Breast epithelium (tissue), 4 donors: ENCODE data around the gene GCSAM. TPM values are rescaled to one million over a fixed set of nuclear protein-coding genes. Genes with fewer than 3 reads are reported as not detected.

ENCODE experiments used
- DNase-seq, 2 donors: peaks; one replicate each; pipeline ENCODE4 v3.0.0-alpha.2; 2019; ENCODE audit warnings: low spot score in 2 of 2
- H3K27ac ChIP-seq, 2 donors: fragments of 200-600 bp; sonication (generic) in 1 of 2; one replicate each; pipeline ENCODE4 v1.5.1; 2016 to 2019; ENCODE audit warnings: mild to moderate bottlenecking in 1 of 2
- H3K27me3 ChIP-seq, 2 donors: fragments of 200-600 bp; sonication (generic) in 1 of 2; one replicate each; pipeline versions ENCODE4 v1.5.1 to v1.6.0; 2017 to 2019; ENCODE audit warnings: control low read depth in 1 of 2, mild to moderate bottlenecking in 1 of 2
- H3K36me3 ChIP-seq: fragments of 200-600 bp; one replicate; pipeline ENCODE4 v1.5.1; 2019
- H3K4me1 ChIP-seq, 2 donors: fragments of 200-600 bp; sonication (generic); one replicate each; pipeline ENCODE4 v1.5.1; 2016 to 2019; ENCODE audit warnings: control low read depth in 1 of 2
- H3K4me3 ChIP-seq, 3 donors: fragments of 200-600 bp; sonication (generic); 1 replicate in 2 of 3; 2 replicates in 1 of 3; pipeline ENCODE4 v1.5.1; 2016 to 2019; ENCODE audit warnings: mild to moderate bottlenecking in 3 of 3, moderate library complexity in 2 of 3
- H3K9me3 ChIP-seq, 2 donors: fragments of 200-600 bp; sonication (generic) in 1 of 2; one replicate each; pipeline ENCODE4 v1.5.1; 2016 to 2019; ENCODE audit warnings: control low read depth in 1 of 2
- CTCF ChIP-seq, 3 donors: fragments of 450-650 bp; IDR thresholded peaks; one replicate each; pipeline ENCODE4 v1.5.1; 2016 to 2017; ENCODE audit warnings: antibody characterized with exemption in 3 of 3, mild to moderate bottlenecking in 3 of 3, moderate library complexity in 3 of 3
- POLR2A ChIP-seq: fragments of 450-650 bp; IDR thresholded peaks from one replicate; pipeline ENCODE4 v1.6.1; 2016; ENCODE audit warnings: antibody characterized with exemption, mild to moderate bottlenecking, moderate library complexity
- POLR2AphosphoS5 ChIP-seq, 3 donors: sonication (generic); formaldehyde crosslinking; IDR thresholded peaks; one replicate each; pipeline ENCODE4 v1.6.1; 2017; ENCODE audit warnings: antibody characterized with exemption in 3 of 3
- intact Hi-C: fragments of 100-400 bp; cut with DNase I; formaldehyde crosslinking; loops from one replicate; pipeline ENCODE4 v1.15.1; 2023; ENCODE audit warnings: low total_unique reads
- total RNA-seq, 3 donors: library from RNA; depleted of rRNA; stranded (reverse); fragments of >200 nt; gene quantifications; one replicate each; pipeline ENCODE4 v1.1.0, GENCODE V29; 2016

GCSAM gene
- total RNA-seq, 3 donors from 2014 or later = 0.16 to 1.5 (median 0.66) TPM

DNA sequence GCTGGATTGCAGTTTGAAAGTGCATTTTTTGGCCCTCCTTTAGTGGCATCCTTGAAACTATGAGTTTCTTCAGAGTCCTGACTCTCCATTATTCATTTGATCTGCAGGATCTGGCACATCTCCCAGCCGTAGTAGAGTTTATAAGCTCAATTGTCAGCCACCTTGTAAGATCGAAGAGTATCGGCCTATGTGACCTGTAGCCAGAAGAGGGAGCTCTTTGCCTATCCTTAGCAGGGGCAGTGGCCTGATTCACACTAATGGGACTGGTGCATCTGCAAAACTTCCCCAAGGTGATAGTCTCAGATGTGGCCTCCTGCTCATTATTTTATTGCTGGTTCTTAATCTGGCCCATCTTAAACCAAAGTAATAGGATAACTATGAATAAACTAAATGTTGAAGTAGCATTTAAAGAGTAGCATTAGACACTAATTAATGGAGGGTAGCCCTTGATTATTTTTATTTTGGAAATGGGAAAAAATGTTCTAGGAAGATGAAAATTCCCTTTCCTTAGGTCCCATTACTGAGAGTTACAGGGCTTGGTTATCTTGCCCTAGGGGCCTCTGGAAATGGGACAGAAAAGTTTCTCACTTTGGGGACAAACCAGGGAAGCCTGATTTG lies 21.2 kb downstream of the GCSAM start:
- intact Hi-C loops = no loop called here
- Histone ChIP-seq H3K4me3 (no peak overlapping the region), H3K27me3 (no peaks in the 10 kb centered on the region), H3K4me1 (no peaks in the 10 kb centered on the region), H3K9me3 (no peaks in the 10 kb centered on the region), H3K36me3 (no peaks in the 10 kb centered on the region), H3K27ac (no peak overlapping the region)
- TF ChIP-seq POLR2AphosphoS5 (IDR thresholded peaks at IDR 0.05) (no peak), CTCF (IDR thresholded peaks at IDR 0.05) (peak in 2 of 3 donors; percentile 46 to 54), POLR2A (no peak)
- DNase-seq = peak in 1 of 2 donors; percentile 45

DNA sequence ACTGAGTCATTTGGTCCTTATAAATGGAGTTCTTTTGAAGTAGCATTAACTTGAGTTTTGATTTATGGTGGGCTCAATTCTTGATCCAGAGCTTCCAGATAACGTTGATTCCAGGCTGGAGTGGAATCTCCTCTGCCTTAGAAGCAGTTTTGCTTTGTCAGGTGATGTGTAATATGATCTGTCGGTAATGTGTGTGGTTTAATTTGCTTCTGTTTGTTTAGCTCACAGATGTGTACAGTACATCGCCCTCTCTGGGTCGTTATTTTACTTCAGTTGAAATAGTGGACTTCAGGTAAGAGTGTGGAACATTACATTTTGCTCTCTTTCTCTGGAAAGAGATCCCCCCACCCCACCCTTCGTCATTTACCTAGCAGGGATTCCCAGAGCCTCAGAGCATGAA lies 23.7 kb downstream of the GCSAM start:
- Histone ChIP-seq H3K27me3 (no peaks in the 10 kb centered on the region), H3K9me3 (no peaks in the 10 kb centered on the region), H3K36me3 (no peaks in the 10 kb centered on the region), H3K4me1 (no peaks in the 10 kb centered on the region), H3K4me3 (no peak overlapping the region), H3K27ac (no peak overlapping the region)
- intact Hi-C loops = no loop called here
- DNase-seq = no peak
- TF ChIP-seq POLR2AphosphoS5 (IDR thresholded peaks at IDR 0.05) (no peak), CTCF (IDR thresholded peaks at IDR 0.05) (no peak), POLR2A (no peak)

DNA sequence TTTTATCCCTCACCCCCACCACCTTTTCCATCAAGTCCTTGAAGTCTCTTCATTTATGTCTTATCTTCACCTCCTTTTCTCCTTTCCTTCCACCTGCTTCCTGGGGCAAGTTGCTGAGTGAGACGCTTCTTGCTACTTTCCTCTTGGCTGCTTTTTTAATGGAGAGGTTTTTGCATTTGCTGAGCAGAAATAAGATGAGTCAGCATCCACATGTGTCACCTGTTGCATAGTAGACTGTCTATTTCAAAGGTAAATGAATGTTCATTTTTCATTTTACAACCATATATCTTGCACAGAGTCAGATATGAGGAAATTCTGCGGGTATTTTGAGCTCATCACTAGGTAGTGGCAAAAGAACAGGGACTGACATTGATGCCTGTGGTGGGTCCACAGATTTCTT lies 28.3 kb downstream of the GCSAM start:
- H3K4me3 ChIP-seq = no peak overlapping the region
- no peak overlapping the region for H3K27ac ChIP-seq
- no peak for TF ChIP-seq POLR2AphosphoS5 (IDR thresholded peaks at IDR 0.05)
- TF ChIP-seq POLR2A = no peak
- TF ChIP-seq CTCF (IDR thresholded peaks at IDR 0.05) = no peak
- intact Hi-C loops = no loop called here
- H3K9me3 ChIP-seq = no peaks in the 10 kb centered on the region
- H3K27me3 ChIP-seq = no peaks in the 10 kb centered on the region
- H3K4me1 ChIP-seq = no peaks in the 10 kb centered on the region
- no peak for DNase-seq
- H3K36me3 ChIP-seq = no peaks in the 10 kb centered on the region

- no peak for DNase-seq
- Histone ChIP-seq H3K9me3 (no peaks in the 10 kb centered on the region), H3K4me3 (no peak overlapping the region), H3K36me3 (no peaks in the 10 kb centered on the region), H3K27me3 (no peaks in the 10 kb centered on the region), H3K4me1 (no peaks in the 10 kb centered on the region), H3K27ac (no peak overlapping the region)
- intact Hi-C loops = no loop called here
- TF ChIP-seq POLR2A (no peak), CTCF (IDR thresholded peaks at IDR 0.05) (no peak), POLR2AphosphoS5 (IDR thresholded peaks at IDR 0.05) (no peak)
These were observed 31.1 kb downstream of the GCSAM start for GRCh38 chr3:112101916-112102315.

DNA sequence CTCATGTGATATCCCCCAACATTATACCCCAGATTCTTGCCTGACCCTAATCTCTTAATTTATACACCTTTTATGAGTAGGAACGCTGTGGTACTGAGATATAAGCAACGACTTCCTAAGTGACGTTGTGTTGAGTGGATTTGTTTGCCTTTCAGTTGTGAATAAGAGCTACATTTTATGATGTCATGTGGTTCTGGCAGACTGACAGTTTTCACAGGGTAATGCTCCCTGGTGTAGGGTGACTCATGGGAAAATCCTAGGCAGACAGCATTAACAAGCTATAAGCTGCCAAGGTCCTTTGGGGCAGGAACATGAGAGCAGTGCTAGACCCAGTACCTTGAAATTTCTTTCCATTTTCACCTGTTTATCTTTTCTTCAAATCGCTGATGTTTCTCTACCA lies 35.7 kb downstream of the GCSAM start:
- H3K27me3 ChIP-seq = no peaks in the 10 kb centered on the region
- H3K4me3 ChIP-seq = no peak overlapping the region
- no peaks in the 10 kb centered on the region for H3K9me3 ChIP-seq
- TF ChIP-seq POLR2A (no peak), POLR2AphosphoS5 (IDR thresholded peaks at IDR 0.05) (no peak), CTCF (IDR thresholded peaks at IDR 0.05) (no peak)
- intact Hi-C loops = no loop called here
- H3K4me1 ChIP-seq = no peaks in the 10 kb centered on the region
- peak in 1 of 2 donors; percentile 37 for DNase-seq
- no peaks in the 10 kb centered on the region for H3K36me3 ChIP-seq
- H3K27ac ChIP-seq = no peak overlapping the region
